Measurements from ENCODE around the gene WDR62.

WDR62 gene

DNA sequence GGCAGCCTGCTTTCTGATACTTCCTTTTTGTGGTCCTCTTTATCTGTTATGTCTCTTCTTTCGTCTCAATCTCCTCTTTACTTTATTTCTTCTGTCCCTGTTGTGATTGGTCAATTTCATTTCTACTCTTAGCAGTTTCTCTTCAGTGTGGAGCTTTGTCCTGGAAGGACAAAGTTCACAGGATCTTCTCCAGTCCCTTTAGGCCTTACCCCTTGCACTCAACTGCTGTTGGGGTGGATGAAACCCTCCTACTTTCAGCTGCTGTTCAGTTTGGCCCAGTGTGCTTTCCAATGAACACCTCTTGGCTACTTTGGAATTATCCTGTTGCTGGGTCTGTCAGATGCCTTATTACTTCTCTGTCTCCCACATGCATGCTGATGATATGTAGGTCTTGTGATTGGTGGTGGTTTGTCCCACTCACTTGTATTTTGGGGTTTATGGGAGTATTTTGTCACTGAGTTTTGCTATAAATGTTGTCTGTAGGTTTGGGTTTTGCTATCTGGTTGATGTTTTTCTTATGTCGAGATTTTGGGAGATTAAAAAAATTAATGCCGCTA, 24.8 kb downstream of the WDR62 start:
- Histone ChIP-seq H3K27ac (ENCODE audit: insufficient read depth, low read length, poor library complexity, severe bottlenecking) (no peak overlapping the region), H3K27me3 (replicated peaks; ENCODE audit: control insufficient read depth, insufficient read depth, low read length, poor library complexity, severe bottlenecking) (no peaks in the 10 kb centered on the region), H3K9me3 (ENCODE audit: control insufficient read depth, low read length) (no peaks in the 10 kb centered on the region), H3K4me1 (ENCODE audit: control insufficient read depth, insufficient read depth, low read length, poor library complexity, severe bottlenecking) (no peaks in the 10 kb centered on the region), H3K4me3 (ENCODE audit: insufficient read depth, low read depth, low read length, poor library complexity, severe bottlenecking) (no peak overlapping the region), H3K36me3 (ENCODE audit: control insufficient read depth, insufficient read depth, low read length) (no peaks in the 10 kb centered on the region)
- DNase-seq, result no peak

DNA sequence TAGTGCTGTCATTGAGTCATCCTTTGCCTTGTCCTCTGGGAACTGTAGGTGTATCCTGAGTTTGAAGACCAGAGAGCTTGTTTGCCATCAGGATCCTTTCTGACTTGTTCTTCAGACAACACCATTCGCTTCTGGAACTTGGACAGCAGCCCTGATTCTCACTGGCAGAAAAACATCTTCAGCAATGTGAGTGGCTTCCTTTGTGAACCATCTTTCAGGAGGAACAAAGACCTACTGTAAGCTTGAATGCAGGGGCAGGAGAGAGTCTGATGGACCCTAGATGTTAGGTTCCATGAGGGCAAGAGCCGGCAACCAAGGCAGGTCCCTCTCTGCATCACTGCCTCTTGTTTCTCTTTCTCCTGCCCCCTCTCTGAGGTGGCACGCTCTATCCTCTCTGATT, 26.7 kb downstream of the WDR62 start:
- no peaks in the 10 kb centered on the region for H3K27me3 ChIP-seq (replicated peaks; ENCODE audit: control insufficient read depth, insufficient read depth, low read length, poor library complexity, severe bottlenecking)
- H3K4me3 ChIP-seq (ENCODE audit: insufficient read depth, low read depth, low read length, poor library complexity, severe bottlenecking), result no peak overlapping the region
- DNase-seq, result no peak
- no peaks in the 10 kb centered on the region for H3K36me3 ChIP-seq (ENCODE audit: control insufficient read depth, insufficient read depth, low read length)
- no peak overlapping the region for H3K27ac ChIP-seq (ENCODE audit: insufficient read depth, low read length, poor library complexity, severe bottlenecking)
- no peaks in the 10 kb centered on the region for H3K9me3 ChIP-seq (ENCODE audit: control insufficient read depth, low read length)
- H3K4me1 ChIP-seq (ENCODE audit: control insufficient read depth, insufficient read depth, low read length, poor library complexity, severe bottlenecking), result no peaks in the 10 kb centered on the region

DNA sequence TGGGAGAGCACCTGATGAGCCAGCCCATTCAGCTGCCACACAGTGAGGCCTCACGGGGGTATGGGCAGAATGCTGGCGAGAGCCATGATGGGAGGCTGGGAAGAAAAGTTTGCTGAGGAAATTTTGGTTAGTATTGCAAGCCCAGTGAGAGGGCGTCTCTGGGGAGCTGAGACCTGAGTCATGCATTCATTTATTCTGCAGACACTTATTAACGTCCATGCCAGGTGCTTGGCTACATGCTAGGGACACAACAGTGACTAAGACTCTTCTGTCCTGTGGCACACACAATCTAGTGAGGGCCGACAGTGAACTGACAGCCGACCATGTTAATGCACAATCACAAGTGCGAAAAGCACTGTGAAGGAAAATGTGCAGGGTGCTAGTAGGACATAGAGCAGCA, 27.2 kb downstream of the WDR62 start:
- H3K27me3 ChIP-seq (replicated peaks; ENCODE audit: control insufficient read depth, insufficient read depth, low read length, poor library complexity, severe bottlenecking), result no peaks in the 10 kb centered on the region
- no peaks in the 10 kb centered on the region for H3K4me1 ChIP-seq (ENCODE audit: control insufficient read depth, insufficient read depth, low read length, poor library complexity, severe bottlenecking)
- no peak overlapping the region for H3K27ac ChIP-seq (ENCODE audit: insufficient read depth, low read length, poor library complexity, severe bottlenecking)
- H3K9me3 ChIP-seq (ENCODE audit: control insufficient read depth, low read length), result no peaks in the 10 kb centered on the region
- DNase-seq, result no peak
- no peak overlapping the region for H3K4me3 ChIP-seq (ENCODE audit: insufficient read depth, low read depth, low read length, poor library complexity, severe bottlenecking)
- H3K36me3 ChIP-seq (ENCODE audit: control insufficient read depth, insufficient read depth, low read length), result no peaks in the 10 kb centered on the region

DNA sequence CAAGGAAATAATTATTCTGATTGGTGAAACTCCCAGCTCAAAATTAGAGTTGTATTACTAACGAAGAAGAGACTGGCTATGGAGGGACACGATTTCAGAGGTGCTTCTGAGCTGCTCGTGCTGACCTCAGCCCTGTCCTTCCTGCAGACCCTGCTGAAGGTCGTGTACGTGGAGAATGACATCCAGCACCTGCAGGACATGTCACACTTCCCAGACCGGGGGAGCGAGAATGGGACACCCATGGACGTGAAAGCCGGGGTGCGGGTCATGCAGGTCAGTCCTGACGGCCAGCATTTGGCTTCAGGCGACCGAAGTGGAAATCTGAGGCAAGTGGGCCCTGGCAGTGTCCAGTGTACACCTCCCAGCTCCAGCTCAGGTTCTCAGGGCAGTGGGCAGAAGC, 28.2 kb downstream of the WDR62 start:
- Histone ChIP-seq H3K27ac (ENCODE audit: insufficient read depth, low read length, poor library complexity, severe bottlenecking) (no peak overlapping the region), H3K36me3 (ENCODE audit: control insufficient read depth, insufficient read depth, low read length) (no peaks in the 10 kb centered on the region), H3K4me3 (ENCODE audit: insufficient read depth, low read depth, low read length, poor library complexity, severe bottlenecking) (no peak overlapping the region), H3K4me1 (ENCODE audit: control insufficient read depth, insufficient read depth, low read length, poor library complexity, severe bottlenecking) (no peaks in the 10 kb centered on the region), H3K27me3 (replicated peaks; ENCODE audit: control insufficient read depth, insufficient read depth, low read length, poor library complexity, severe bottlenecking) (no peaks in the 10 kb centered on the region), H3K9me3 (ENCODE audit: control insufficient read depth, low read length) (no peaks in the 10 kb centered on the region)
- DNase-seq, result no peak

DNA sequence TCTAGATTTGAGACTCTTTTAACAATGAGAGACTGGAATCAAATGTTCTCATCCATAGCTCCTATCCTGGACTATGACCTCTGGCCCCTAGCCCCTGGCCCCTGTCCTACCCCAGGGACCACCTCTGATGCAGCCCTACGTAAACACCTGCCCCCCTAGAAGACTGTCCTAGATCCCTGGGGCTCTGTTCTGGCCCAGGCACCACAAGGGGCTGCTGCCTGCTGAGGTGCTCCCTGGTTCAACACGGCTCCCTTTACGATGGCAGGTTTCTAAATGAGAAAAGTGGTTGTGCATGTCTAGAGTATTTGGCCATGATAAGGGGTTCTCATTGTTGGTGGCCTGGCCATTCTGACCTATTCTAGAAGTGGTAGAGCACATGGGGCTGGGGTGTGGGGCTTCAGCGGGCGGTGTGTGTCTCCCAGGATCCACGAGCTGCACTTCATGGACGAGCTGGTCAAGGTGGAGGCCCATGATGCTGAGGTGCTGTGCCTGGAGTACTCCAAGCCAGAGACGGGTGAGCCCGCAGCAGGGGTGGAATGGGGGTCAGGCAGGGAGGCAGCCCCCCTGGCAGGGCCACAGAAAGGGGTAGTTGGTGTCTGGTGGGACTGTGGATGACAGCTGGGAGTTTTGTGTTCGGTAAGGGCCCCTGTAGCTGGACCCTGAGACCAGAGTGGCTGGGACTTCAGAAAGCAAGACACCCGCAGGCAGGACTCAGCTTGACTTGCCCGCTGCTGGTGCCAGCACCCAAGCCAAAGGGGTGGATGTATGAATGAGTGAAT, 29.7 kb downstream of the WDR62 start:
- H3K4me3 ChIP-seq (ENCODE audit: insufficient read depth, low read depth, low read length, poor library complexity, severe bottlenecking), result no peak overlapping the region
- no peaks in the 10 kb centered on the region for H3K9me3 ChIP-seq (ENCODE audit: control insufficient read depth, low read length)
- no peaks in the 10 kb centered on the region for H3K36me3 ChIP-seq (ENCODE audit: control insufficient read depth, insufficient read depth, low read length)
- H3K27me3 ChIP-seq (replicated peaks; ENCODE audit: control insufficient read depth, insufficient read depth, low read length, poor library complexity, severe bottlenecking), result no peaks in the 10 kb centered on the region
- DNase-seq, result no peak
- H3K4me1 ChIP-seq (ENCODE audit: control insufficient read depth, insufficient read depth, low read length, poor library complexity, severe bottlenecking), result no peaks in the 10 kb centered on the region
- no peak overlapping the region for H3K27ac ChIP-seq (ENCODE audit: insufficient read depth, low read length, poor library complexity, severe bottlenecking)

DNA sequence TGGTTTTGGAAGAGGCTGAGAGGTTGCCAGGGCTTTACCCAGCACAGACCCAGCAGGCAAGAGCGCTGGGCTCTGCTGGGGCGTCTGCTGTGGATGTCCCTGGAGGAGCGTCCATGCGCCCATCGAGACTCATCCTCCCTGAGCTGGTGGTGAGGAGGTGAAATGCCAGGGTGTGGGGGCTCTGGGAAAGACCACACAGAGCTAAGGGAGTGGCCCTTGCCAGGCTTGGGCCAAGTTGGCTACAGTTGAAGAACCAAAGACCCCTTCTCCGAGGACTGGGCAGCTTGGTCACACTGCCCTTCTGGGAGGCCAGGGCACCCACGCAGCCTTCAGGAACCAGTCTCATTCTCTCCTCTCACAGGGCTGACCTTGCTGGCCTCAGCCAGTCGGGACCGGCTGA, 31.6 kb downstream of the WDR62 start:
- H3K4me3 ChIP-seq (ENCODE audit: insufficient read depth, low read depth, low read length, poor library complexity, severe bottlenecking), result no peak overlapping the region
- DNase-seq, result no peak
- no peaks in the 10 kb centered on the region for H3K4me1 ChIP-seq (ENCODE audit: control insufficient read depth, insufficient read depth, low read length, poor library complexity, severe bottlenecking)
- H3K27me3 ChIP-seq (replicated peaks; ENCODE audit: control insufficient read depth, insufficient read depth, low read length, poor library complexity, severe bottlenecking), result no peaks in the 10 kb centered on the region
- H3K36me3 ChIP-seq (ENCODE audit: control insufficient read depth, insufficient read depth, low read length), result no peaks in the 10 kb centered on the region
- H3K27ac ChIP-seq (ENCODE audit: insufficient read depth, low read length, poor library complexity, severe bottlenecking), result no peak overlapping the region
- H3K9me3 ChIP-seq (ENCODE audit: control insufficient read depth, low read length), result no peaks in the 10 kb centered on the region

DNA sequence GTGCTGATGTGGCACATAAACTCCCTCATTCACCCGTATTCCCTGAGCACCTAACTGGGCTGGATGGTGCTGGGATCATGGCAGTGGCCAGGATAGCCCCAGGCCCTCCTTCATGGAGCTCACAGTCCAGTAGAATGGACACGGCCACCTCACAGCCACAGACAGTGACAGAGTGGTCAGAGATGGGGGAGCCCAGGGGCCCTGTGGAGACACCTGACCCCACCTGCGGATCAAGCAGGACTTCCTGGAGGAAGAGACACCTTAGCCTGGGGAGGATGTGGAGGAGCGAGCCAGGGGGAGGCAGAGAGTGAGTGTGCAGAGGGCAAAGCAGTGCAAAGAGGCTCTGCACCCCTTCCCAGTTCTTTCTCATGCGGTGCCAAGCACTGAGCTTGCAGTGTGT, 35.1 kb downstream of the WDR62 start:
- Histone ChIP-seq H3K36me3 (ENCODE audit: control insufficient read depth, insufficient read depth, low read length) (no peaks in the 10 kb centered on the region), H3K4me3 (ENCODE audit: insufficient read depth, low read depth, low read length, poor library complexity, severe bottlenecking) (no peak overlapping the region), H3K4me1 (ENCODE audit: control insufficient read depth, insufficient read depth, low read length, poor library complexity, severe bottlenecking) (no peaks in the 10 kb centered on the region), H3K27me3 (replicated peaks; ENCODE audit: control insufficient read depth, insufficient read depth, low read length, poor library complexity, severe bottlenecking) (no peaks in the 10 kb centered on the region), H3K27ac (ENCODE audit: insufficient read depth, low read length, poor library complexity, severe bottlenecking) (no peak overlapping the region), H3K9me3 (ENCODE audit: control insufficient read depth, low read length) (no peaks in the 10 kb centered on the region)
- DNase-seq, result no peak

DNA sequence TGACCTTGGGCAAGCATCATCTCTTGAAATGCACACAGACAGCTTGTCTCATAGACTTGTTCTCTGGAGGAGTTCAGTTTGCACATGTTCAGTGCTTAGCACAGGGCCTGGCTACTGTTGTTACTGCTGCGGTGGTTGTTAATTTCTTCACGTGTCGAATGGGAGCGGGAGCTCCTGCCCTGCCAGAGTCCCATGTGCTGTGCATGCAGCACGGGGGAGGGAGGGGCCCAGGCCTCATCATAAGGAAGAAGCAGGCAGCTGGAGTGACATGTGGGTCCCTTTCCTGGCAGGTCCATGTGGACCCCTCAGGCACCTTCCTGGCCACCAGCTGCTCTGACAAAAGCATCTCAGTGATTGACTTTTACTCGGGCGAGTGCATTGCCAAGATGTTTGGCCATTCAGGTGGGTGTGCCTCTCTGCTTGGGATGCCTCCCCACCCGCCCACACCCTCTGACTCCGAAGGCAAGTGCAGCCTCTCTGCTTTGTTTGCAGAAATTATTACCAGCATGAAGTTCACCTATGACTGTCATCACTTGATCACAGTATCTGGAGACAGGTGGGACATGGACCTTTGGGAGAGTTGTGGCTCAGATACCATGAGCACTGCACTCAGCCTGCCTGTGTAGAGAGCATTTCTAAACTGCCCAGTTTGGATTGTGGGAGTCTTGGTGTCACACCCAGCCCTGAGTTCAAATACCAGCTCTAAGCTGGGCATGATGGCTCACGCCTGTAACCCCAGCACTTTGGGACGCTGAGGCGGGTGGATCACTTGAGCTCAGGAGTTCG, 36.4 kb downstream of the WDR62 start:
- no peak overlapping the region for H3K27ac ChIP-seq (ENCODE audit: insufficient read depth, low read length, poor library complexity, severe bottlenecking)
- no peaks in the 10 kb centered on the region for H3K36me3 ChIP-seq (ENCODE audit: control insufficient read depth, insufficient read depth, low read length)
- H3K9me3 ChIP-seq (ENCODE audit: control insufficient read depth, low read length), result no peaks in the 10 kb centered on the region
- no peak for DNase-seq
- no peak overlapping the region for H3K4me3 ChIP-seq (ENCODE audit: insufficient read depth, low read depth, low read length, poor library complexity, severe bottlenecking)
- H3K4me1 ChIP-seq (ENCODE audit: control insufficient read depth, insufficient read depth, low read length, poor library complexity, severe bottlenecking), result no peaks in the 10 kb centered on the region
- H3K27me3 ChIP-seq (replicated peaks; ENCODE audit: control insufficient read depth, insufficient read depth, low read length, poor library complexity, severe bottlenecking), result no peaks in the 10 kb centered on the region

DNA sequence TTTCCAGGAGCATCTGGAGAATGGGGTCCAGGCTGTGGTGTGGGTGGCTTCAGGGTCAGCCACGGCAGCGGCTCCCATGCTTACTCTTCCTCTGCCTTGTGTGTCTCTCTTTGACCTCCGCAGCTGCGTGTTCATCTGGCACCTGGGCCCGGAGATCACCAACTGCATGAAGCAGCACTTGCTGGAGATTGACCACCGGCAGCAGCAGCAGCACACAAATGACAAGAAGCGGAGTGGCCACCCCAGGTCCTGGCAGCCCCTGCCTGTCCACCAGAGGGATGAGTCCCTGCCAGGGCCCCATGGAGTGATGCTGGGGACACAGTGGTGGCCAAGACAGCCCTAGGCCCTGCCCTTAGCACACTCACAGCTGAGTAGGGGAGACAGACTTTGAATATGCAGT, 37.9 kb downstream of the WDR62 start:
- Histone ChIP-seq H3K4me1 (ENCODE audit: control insufficient read depth, insufficient read depth, low read length, poor library complexity, severe bottlenecking) (no peaks in the 10 kb centered on the region), H3K27me3 (replicated peaks; ENCODE audit: control insufficient read depth, insufficient read depth, low read length, poor library complexity, severe bottlenecking) (no peaks in the 10 kb centered on the region), H3K36me3 (ENCODE audit: control insufficient read depth, insufficient read depth, low read length) (no peaks in the 10 kb centered on the region), H3K4me3 (ENCODE audit: insufficient read depth, low read depth, low read length, poor library complexity, severe bottlenecking) (no peak overlapping the region), H3K9me3 (ENCODE audit: control insufficient read depth, low read length) (no peaks in the 10 kb centered on the region), H3K27ac (ENCODE audit: insufficient read depth, low read length, poor library complexity, severe bottlenecking) (no peak overlapping the region)
- DNase-seq, result no peak

DNA sequence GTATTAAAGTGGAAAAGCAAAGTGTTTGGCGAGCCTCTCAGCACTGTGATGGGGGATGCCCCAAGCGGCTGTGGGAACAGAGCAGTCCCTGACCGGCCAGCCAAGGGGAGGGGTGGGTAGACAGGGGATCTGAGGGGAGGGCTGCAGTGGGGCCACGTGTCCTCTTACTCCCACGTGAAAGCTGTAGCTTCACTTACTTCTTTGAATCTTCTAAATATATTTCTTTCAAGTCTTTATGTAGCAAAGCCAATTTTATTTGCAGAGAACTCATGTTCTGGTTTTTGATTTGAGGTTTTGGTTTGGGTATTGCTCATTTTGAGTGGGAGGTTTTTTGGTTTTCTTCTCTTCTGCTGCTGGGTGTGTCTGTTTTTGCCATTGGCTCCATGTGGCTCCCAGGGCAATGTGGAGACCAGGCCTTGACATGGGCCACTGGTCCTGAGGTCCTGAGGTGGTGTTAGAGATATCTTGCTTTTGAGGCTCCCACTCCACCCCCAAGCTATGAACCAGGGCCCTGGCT, 38.5 kb downstream of the WDR62 start:
- H3K27ac ChIP-seq (ENCODE audit: insufficient read depth, low read length, poor library complexity, severe bottlenecking), result no peak overlapping the region
- no peaks in the 10 kb centered on the region for H3K4me1 ChIP-seq (ENCODE audit: control insufficient read depth, insufficient read depth, low read length, poor library complexity, severe bottlenecking)
- no peaks in the 10 kb centered on the region for H3K36me3 ChIP-seq (ENCODE audit: control insufficient read depth, insufficient read depth, low read length)
- no peak for DNase-seq
- no peaks in the 10 kb centered on the region for H3K27me3 ChIP-seq (replicated peaks; ENCODE audit: control insufficient read depth, insufficient read depth, low read length, poor library complexity, severe bottlenecking)
- H3K9me3 ChIP-seq (ENCODE audit: control insufficient read depth, low read length), result no peaks in the 10 kb centered on the region
- no peak overlapping the region for H3K4me3 ChIP-seq (ENCODE audit: insufficient read depth, low read depth, low read length, poor library complexity, severe bottlenecking)
